DND-41 (cell line): ENCODE data around the gene TTC28.

Experiments used
- ATAC-seq: fragments of 200-7000 bp; cut with Tn5 transposase; 3 replicates; pipeline ENCODE4 v1.9.1; 2021; ENCODE audit warnings: low read depth; ENCODE audit not compliant: insufficient read depth
- DNase-seq: peaks from one replicate; pipeline ENCODE4 v3.0.0-alpha.2; 2020
- H2AFZ ChIP-seq: 2 replicates; pipeline ENCODE4 v1.6.0; 2012; ENCODE audit warnings: low read depth, low read length
- H3K27ac ChIP-seq: 2 replicates; pipeline ENCODE4 v1.5.1; 2012; ENCODE audit warnings: low read length, inconsistent platforms
- H3K27me3 ChIP-seq: fragments of 200-600 bp; sonication (generic); 2 replicates; pipeline ENCODE4 v1.6.0; 2012; ENCODE audit warnings: low read length, mild to moderate bottlenecking, inconsistent platforms; ENCODE audit not compliant: insufficient read depth, poor library complexity
- H3K36me3 ChIP-seq: 2 replicates; pipeline ENCODE4 v1.5.1; 2012; ENCODE audit warnings: low read length, inconsistent platforms; ENCODE audit not compliant: insufficient read depth
- H3K4me1 ChIP-seq: 2 replicates; pipeline ENCODE4 v1.5.1; 2012; ENCODE audit warnings: mild to moderate bottlenecking, low read length; ENCODE audit not compliant: insufficient read depth
- H3K4me2 ChIP-seq: 2 replicates; pipeline ENCODE4 v1.6.0; 2012; ENCODE audit warnings: mild to moderate bottlenecking, moderate library complexity, low read length, inconsistent platforms; ENCODE audit not compliant: insufficient read depth
- H3K4me3 ChIP-seq, 2 experiments: fragments of 200-600 bp in 1 of 2; shearing (Covaris generic) in 1 of 2; 2 replicates each; pipeline ENCODE4 v1.5.1; 2012 to 2016; ENCODE audit warnings: inconsistent platforms in 2 of 2, low read length in 2 of 2, mild to moderate bottlenecking in 2 of 2, low read depth in 1 of 2, moderate library complexity in 1 of 2
- H3K79me2 ChIP-seq: 2 replicates; pipeline ENCODE4 v1.6.0; 2012; ENCODE audit warnings: low read length, inconsistent platforms; ENCODE audit not compliant: insufficient read depth
- H3K9ac ChIP-seq: 2 replicates; pipeline ENCODE4 v1.6.0; 2012; ENCODE audit warnings: low read depth, mild to moderate bottlenecking, inconsistent platforms, low read length, moderate library complexity
- H3K9me3 ChIP-seq: 2 replicates; pipeline ENCODE4 v1.5.1; 2012; ENCODE audit warnings: low read length, moderate library complexity, mild to moderate bottlenecking, inconsistent platforms; ENCODE audit not compliant: insufficient read depth, severe bottlenecking
- H4K20me1 ChIP-seq: 2 replicates; pipeline ENCODE4 v1.6.0; 2012; ENCODE audit warnings: low read length; ENCODE audit not compliant: insufficient read depth
- EZH2 ChIP-seq: IDR thresholded peaks from 3 replicates; pipeline ENCODE4 v1.6.1; 2012; ENCODE audit warnings: borderline replicate concordance, low read depth, mild to moderate bottlenecking, moderate library complexity, low read length, inconsistent platforms; ENCODE audit not compliant: severe bottlenecking
- TF ChIP-seq, protein P1 (sequence below): IDR thresholded peaks from 2 replicates; pipeline ENCODE4 v1.5.1; 2012; ENCODE audit warnings: borderline replicate concordance, low read length, moderate library complexity, mild to moderate bottlenecking; ENCODE audit not compliant: poor library complexity, severe bottlenecking; ENCODE audit errors: extremely low read depth

Gene TTC28

DNA sequence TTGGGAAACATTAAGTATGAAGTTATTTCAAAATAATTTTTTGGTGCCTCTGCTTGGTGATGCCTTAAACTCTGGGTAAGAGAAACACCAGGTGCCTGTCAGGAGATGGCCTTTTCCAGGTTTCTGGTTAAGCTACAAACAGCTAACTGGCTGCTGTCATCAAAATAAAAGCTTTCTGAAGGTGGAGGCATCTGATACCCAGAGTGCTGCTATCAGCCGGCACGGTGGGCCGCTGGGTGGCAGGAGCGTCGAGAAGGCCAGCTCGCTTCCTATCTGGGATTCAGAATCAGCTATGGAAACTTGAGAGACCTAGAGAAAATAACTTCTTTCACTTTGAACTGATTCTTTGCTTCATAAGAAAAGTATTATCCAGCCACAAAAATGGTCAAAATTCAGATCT, 679.8 kb downstream of the TTC28 start:
- Histone ChIP-seq H3K9ac (no peak overlapping the region), H3K4me1 (no peaks in the 10 kb centered on the region), H3K9me3 (no peaks in the 10 kb centered on the region), H3K27me3 (no peaks in the 10 kb centered on the region), H3K27ac (no peak overlapping the region), H4K20me1 (0 out of 2 replicates have a peak, but pooled peaks cover 3% of the 10 kb centered on the region), H3K36me3 (peaks cover 90% of the 10 kb centered on the region), H3K4me3 (no peak overlapping the region), H3K4me2 (no peak overlapping the region), H3K79me2 (no peaks in the 10 kb centered on the region), H2AFZ (no peak overlapping the region)
- TF ChIP-seq, protein P1, sequence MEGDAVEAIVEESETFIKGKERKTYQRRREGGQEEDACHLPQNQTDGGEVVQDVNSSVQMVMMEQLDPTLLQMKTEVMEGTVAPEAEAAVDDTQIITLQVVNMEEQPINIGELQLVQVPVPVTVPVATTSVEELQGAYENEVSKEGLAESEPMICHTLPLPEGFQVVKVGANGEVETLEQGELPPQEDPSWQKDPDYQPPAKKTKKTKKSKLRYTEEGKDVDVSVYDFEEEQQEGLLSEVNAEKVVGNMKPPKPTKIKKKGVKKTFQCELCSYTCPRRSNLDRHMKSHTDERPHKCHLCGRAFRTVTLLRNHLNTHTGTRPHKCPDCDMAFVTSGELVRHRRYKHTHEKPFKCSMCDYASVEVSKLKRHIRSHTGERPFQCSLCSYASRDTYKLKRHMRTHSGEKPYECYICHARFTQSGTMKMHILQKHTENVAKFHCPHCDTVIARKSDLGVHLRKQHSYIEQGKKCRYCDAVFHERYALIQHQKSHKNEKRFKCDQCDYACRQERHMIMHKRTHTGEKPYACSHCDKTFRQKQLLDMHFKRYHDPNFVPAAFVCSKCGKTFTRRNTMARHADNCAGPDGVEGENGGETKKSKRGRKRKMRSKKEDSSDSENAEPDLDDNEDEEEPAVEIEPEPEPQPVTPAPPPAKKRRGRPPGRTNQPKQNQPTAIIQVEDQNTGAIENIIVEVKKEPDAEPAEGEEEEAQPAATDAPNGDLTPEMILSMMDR: no peak
- no peak for TF ChIP-seq EZH2
- DNase-seq: no peak
- ATAC-seq: no peak

DNA sequence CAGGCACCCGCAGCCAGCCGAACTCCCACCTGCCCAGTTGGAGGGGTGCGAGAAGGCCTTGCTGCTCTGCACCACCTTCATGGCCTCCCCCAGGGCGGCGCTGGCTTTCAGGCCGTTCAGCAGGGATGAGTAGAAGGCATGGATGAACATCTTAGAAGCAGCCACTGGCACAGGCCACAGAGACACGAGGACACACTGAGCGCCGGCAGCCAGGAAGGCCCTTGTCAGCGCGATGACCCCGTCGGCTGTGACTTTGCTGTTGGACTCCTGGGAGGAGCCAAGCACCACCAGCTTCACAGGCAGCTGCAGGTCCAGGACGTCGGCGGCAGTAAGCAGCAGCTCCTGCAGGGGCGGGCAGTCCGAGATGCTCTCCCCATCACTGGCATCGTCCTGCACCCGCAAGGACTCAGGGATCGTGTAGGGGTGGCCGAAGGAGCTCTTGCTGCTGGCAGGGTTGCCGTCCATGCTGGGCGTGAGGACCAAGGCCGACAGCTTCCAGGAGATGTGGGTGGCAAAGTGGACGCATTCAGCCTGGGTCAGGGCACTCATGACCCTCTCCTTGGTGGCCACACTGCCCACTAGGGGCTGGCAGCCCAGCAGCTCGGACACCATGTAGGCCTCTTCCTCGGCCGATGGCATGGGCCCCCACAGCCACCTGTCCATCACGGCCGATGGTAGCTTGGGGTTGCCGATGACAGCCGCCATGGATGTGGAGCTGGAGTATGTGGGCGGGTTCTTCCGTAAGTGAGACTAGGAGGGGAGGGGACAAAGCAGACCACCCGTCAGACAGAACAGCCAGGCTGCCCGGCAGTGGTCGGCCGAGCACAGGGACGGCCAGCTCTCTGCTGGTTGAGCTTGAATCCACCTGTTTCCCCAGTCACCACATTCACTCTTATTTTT, 680.9 kb downstream of the TTC28 start:
- peaks cover 96% of the 10 kb centered on the region for H3K36me3 ChIP-seq
- H2AFZ ChIP-seq: no peak overlapping the region
- no peak for ATAC-seq
- no peak overlapping the region for H3K27ac ChIP-seq
- no peaks in the 10 kb centered on the region for H3K79me2 ChIP-seq
- H3K4me1 ChIP-seq: no peaks in the 10 kb centered on the region
- H4K20me1 ChIP-seq: 0 out of 2 replicates have a peak, but pooled peaks cover 3% of the 10 kb centered on the region
- TF ChIP-seq EZH2: no peak
- TF ChIP-seq, protein P1: no peak
- H3K4me3 ChIP-seq: no peak overlapping the region
- DNase-seq: no peak
- H3K9me3 ChIP-seq: no peaks in the 10 kb centered on the region
- no peaks in the 10 kb centered on the region for H3K27me3 ChIP-seq
- H3K4me2 ChIP-seq: no peak overlapping the region
- H3K9ac ChIP-seq: no peak overlapping the region

DNA sequence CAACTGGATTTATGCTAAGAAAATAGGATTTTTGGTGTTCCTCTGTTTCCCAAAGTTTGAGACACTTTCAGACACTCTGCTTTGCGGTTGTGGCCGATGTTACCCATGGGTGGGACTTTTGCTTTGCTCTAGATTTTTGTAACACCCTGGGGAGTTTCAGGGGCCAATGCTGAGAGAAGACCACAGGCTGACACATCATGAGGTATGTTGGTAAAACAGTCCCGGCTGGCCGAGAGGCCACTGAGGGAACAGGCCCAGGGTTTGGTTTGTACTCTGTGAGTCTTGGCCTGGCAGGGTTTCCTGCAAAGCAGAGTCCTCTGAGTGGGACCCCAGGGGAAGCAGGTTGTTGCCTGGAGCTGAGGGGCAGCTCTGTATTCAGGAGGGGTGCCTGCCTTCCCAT, 682.1 kb downstream of the TTC28 start:
- no peaks in the 10 kb centered on the region for H3K9me3 ChIP-seq
- ATAC-seq (no peak), DNase-seq (no peak)
- 0 out of 2 replicates have a peak, but pooled peaks cover 6% of the 10 kb centered on the region for H4K20me1 ChIP-seq
- H3K27ac ChIP-seq: no peak overlapping the region
- H3K36me3 ChIP-seq: peaks cover 97% of the 10 kb centered on the region
- H3K27me3 ChIP-seq: no peaks in the 10 kb centered on the region
- no peak overlapping the region for H3K4me3 ChIP-seq
- H3K4me1 ChIP-seq: no peaks in the 10 kb centered on the region
- H3K9ac ChIP-seq: no peak overlapping the region
- H2AFZ ChIP-seq: no peak overlapping the region
- no peaks in the 10 kb centered on the region for H3K79me2 ChIP-seq
- H3K4me2 ChIP-seq: no peak overlapping the region
- TF ChIP-seq, protein P1: no peak
- TF ChIP-seq EZH2: no peak
